Diencephalon (tissue), 1 donor: ENCODE measurements around the gene RAE1. TPM values are rescaled to one million over a fixed set of nuclear protein-coding genes. Genes with fewer than 3 reads are reported as not detected.

ENCODE experiments used
- small RNA-seq: library from RNA; depleted of rRNA; stranded (forward); fragments of <200 nt; gene quantifications from one replicate; pipeline ENCODE3, GENCODE V24; 2014
- total RNA-seq: library from RNA; depleted of rRNA; stranded (reverse); fragments of >200 nt; gene quantifications from one replicate; pipeline ENCODE4 v1.2.3, GENCODE V29; 2014

Gene RAE1, protein sequence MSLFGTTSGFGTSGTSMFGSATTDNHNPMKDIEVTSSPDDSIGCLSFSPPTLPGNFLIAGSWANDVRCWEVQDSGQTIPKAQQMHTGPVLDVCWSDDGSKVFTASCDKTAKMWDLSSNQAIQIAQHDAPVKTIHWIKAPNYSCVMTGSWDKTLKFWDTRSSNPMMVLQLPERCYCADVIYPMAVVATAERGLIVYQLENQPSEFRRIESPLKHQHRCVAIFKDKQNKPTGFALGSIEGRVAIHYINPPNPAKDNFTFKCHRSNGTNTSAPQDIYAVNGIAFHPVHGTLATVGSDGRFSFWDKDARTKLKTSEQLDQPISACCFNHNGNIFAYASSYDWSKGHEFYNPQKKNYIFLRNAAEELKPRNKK
- 34.4 TPM for total RNA-seq

DNA sequence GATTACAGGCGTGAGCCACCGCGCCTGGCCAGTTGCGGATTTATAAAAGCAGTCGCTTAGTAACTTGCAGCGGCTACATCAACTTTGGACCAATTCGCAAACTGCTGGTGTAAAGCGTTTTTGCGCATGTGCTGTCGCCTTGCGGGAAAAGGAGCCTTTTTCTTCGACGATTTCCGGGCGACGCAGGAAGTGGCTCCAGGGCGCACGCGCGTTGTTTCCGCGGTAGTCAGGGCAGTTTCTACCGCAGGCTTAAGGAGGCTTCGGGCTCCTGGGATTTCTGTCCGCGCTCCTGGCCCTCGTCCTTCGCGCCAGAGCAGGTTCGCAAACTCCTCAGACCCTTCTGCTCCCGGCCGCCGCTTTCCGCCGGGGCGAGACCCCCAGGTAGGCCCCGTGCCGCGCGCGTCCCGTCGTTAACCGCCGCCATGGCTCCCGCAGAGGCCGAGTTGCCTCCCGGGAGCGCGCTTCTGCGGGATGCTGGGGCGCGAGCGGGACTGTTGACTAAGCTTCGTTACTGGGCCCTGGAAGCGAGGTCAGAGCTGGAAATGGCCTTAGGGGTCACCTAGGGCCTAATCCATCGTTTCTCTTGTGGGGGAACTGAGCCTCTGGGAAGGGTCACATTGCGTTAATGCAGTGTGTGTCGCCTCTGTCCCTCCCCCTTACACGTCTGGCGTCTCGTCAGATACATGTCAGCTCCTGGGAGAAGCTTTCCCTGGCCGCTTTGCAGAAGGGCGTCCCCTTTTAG, at the start of gene RAE1:
TSS of gene RAE1 (plus strand) at position 214 of the 742 bp plus-strand sequence. CDS start 2,784 bp downstream, outside the sequence.

DNA sequence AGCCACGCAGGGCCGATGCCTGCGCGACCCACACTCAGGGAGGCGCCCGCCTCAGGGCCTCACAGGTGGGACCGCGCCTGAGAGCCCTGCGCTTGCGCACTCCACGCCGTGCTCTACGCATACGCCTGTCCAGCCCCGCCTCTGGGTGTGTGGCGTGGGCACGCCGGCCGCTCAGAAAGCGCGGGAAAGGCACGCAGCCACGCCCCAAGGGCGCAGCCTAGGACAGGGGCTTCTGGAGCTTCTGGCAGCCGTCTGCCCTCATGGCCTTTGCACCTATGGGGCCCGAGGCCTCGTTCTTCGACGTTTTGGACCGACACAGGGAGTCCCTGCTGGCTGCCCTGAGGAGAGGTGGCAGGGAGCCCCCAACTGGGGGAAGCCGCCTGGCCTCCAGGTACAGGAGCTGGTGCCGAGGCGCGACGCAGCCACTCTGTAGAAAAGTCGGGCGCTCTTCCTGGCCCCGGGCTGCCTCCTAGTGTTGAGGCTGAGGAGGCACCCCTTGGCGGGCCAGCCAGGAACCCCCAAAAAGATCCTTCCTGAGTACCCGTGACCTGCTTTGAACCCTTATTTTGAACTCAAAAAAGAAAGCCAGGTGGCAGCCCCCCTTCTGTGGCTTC, 21.3 kb upstream of the RAE1 start, which contains the start of gene SPO11:
TSS of gene SPO11 (plus strand) at position 196 of the 614 bp plus-strand sequence. CDS start at position 261, 65 bp downstream.

DNA sequence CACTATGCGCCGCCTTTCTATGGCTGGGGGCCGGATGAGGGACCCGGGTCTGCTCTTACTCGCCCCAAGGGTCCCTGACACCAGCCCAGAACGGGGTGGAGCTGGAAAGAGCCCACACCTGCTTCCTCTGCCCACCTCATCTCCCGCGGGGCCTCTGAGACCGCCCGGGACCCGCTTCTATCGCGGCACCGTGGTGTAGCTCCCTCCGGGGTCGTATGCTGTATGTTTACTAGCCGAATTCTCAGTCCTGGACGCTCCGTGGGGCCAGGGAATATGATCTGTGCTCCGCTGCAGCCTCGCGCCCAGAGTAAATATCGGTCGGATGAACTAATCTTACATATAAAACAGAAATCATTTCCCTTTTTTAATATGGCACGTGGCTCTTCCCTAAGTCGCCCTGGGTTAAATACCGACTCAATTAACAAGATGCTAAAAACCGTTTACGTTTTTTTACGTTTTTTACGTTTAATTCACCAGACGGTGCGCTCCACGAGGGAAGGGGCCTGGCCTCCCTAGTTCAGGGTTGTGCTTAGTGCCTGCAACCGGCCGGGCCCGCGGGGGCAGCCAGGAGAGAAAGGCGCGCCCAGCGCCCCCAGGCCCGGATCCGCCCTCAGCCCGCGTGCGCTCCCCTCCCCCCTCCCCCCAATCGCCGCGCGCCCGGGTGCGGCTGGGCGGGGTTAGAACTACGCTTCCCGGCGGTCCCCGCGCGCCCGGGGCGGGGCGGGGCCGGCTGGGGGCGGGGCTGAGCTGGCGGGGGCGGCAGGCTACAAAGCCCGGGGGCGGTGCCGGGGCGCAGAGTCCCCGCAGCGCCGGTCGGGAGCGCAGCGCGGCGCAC, 39.8 kb downstream of the RAE1 start, which contains the start of gene RBM38:
TSS of gene RBM38 (plus strand) at position 793 of the 835 bp plus-strand sequence. CDS start 186 bp downstream, outside the sequence.

Small RNAs within 50 kb of the gene (small RNA-seq; reads per million reads assigned to genes)
- gene MIR4325 (not detected), gene RF00019 (not detected), gene RPL39P39 (not detected)

Other genes starting within 250 kb of the RAE1 start
- 23.3 TPM for gene BMP7, start 84.6 kb upstream of the RAE1 start, total RNA-seq
- gene SPO11, start 21.5 kb upstream of the RAE1 start, total RNA-seq: not detected
- gene RBM38, start 40.1 kb downstream of the RAE1 start, total RNA-seq: 11.5 TPM
- 0.23 TPM for gene CTCFL, start 173.9 kb downstream of the RAE1 start, total RNA-seq
- not detected for gene PCK1, start 209.9 kb downstream of the RAE1 start, total RNA-seq